VCaP (cell line): ENCODE results near the gene MYCN.
"Not testable (repeated sequence)": the region's sequence is repeated elsewhere in the genome, so short reads cannot be mapped to it uniquely, and the experiment has no call there.

ENCODE experiments used
- H3K27ac ChIP-seq: fragments of 450-650 bp; 2 replicates; pipeline ENCODE4 v1.5.1; 2017
- CTCF ChIP-seq: fragments of 450-650 bp; conservative IDR thresholded peaks from 2 replicates; pipeline ENCODE4 v1.5.1; 2017; ENCODE audit warnings: mild to moderate bottlenecking, moderate library complexity

The MYCN gene

GRCh38 chr2:15911686-15912085, 28.7 kb upstream of the MYCN start:
- no peak for TF ChIP-seq CTCF
- peak overlapping the region; percentile 69 for H3K27ac ChIP-seq

- peak overlapping the region; percentile 69 for H3K27ac ChIP-seq
- TF ChIP-seq CTCF, result no peak
Observed at GRCh38 chr2:15912203-15912602, 28.1 kb upstream of the MYCN start.

- H3K27ac ChIP-seq, result peak overlapping the region; percentile 69; the same call in 1 of the 2 replicates
- TF ChIP-seq CTCF, result no peak
Observed at GRCh38 chr2:15913146-15913545, 27.2 kb upstream of the MYCN start.

GRCh38 chr2:15914596-15915385, 25.6 kb upstream of the MYCN start:
- H3K27ac ChIP-seq, result no peak overlapping the region
- TF ChIP-seq CTCF, result no peak

GRCh38 chr2:15915546-15915945, 24.8 kb upstream of the MYCN start:
- H3K27ac ChIP-seq, result not testable (repeated sequence)

GRCh38 chr2:15916336-15916735, 24.0 kb upstream of the MYCN start:
- no peak for TF ChIP-seq CTCF
- H3K27ac ChIP-seq, result no peak overlapping the region

- H3K27ac ChIP-seq, result no peak overlapping the region
- TF ChIP-seq CTCF, result no peak
Observed at GRCh38 chr2:15918761-15919356, 21.5 kb upstream of the MYCN start.
